Osteocyte (in vitro differentiated cells): ENCODE results near the gene NID1. TPM values are rescaled to one million over a fixed set of nuclear protein-coding genes. Genes with fewer than 3 reads are reported as not detected.

Experiments
- DNase-seq: peaks from one replicate; pipeline ENCODE4 v3.0.0; 2021; ENCODE audit warnings: mixed read lengths; ENCODE audit not compliant: unreplicated experiment; ENCODE audit errors: extremely low spot score
- H3K27ac Mint-ChIP-seq: one replicate; pipeline ENCODE4 v1.8.0; 2021; ENCODE audit warnings: mild to moderate bottlenecking, mixed read lengths; ENCODE audit not compliant: unreplicated experiment
- H3K27me3 Mint-ChIP-seq: one replicate; pipeline ENCODE4 v1.8.0; 2021; ENCODE audit warnings: mixed read lengths; ENCODE audit not compliant: unreplicated experiment
- H3K36me3 Mint-ChIP-seq: one replicate; pipeline ENCODE4 v1.8.0; 2021; ENCODE audit warnings: mixed read lengths; ENCODE audit not compliant: unreplicated experiment
- H3K4me1 Mint-ChIP-seq: one replicate; pipeline ENCODE4 v1.8.0; 2021; ENCODE audit warnings: mixed read lengths; ENCODE audit not compliant: unreplicated experiment
- H3K4me3 Mint-ChIP-seq: one replicate; pipeline ENCODE4 v1.8.0; 2021; ENCODE audit warnings: mild to moderate bottlenecking, moderate library complexity, mixed read lengths; ENCODE audit not compliant: unreplicated experiment
- H3K9me3 Mint-ChIP-seq: one replicate; pipeline ENCODE4 v1.8.0; 2021; ENCODE audit warnings: mixed read lengths; ENCODE audit not compliant: unreplicated experiment
- CTCF ChIP-seq: fragments of 200-600 bp; sonication (generic); IDR thresholded peaks from 2 replicates; pipeline ENCODE4 v1.5.0; 2021; ENCODE audit warnings: antibody characterized with exemption, mild to moderate bottlenecking, moderate library complexity
- total RNA-seq: library from RNA; stranded (reverse); gene quantifications from 2 replicates; pipeline ENCODE4 v1.2.1, GENCODE V29; 2021

NID1 gene
- total RNA-seq, 1 donor from 2014 or later = 142 TPM

GRCh38 chr1:236084386-236084730, 19.5 kb upstream of the NID1 start:
- DNase-seq = no peak
- Mint-ChIP-seq H3K36me3 (no peaks in the 10 kb centered on the region), H3K27ac (no peak overlapping the region), H3K4me1 (no peaks in the 10 kb centered on the region), H3K4me3 (no peak overlapping the region), H3K27me3 (peaks cover 2% of the 10 kb centered on the region), H3K9me3 (no peaks in the 10 kb centered on the region)
- TF ChIP-seq CTCF = no peak

- Mint-ChIP-seq H3K27me3 (peaks cover 2% of the 10 kb centered on the region), H3K4me1 (no peaks in the 10 kb centered on the region), H3K36me3 (no peaks in the 10 kb centered on the region), H3K4me3 (no peak overlapping the region), H3K27ac (no peak overlapping the region), H3K9me3 (no peaks in the 10 kb centered on the region)
- no peak for TF ChIP-seq CTCF
- DNase-seq = no peak
Measured at GRCh38 chr1:236083650-236084385, 18.9 kb upstream of the NID1 start.

GRCh38 chr1:236082526-236082925, 17.6 kb upstream of the NID1 start:
- H3K27me3 Mint-ChIP-seq = peaks cover under 1% of the 10 kb centered on the region
- H3K4me1 Mint-ChIP-seq = no peaks in the 10 kb centered on the region
- no peak overlapping the region for H3K27ac Mint-ChIP-seq
- no peaks in the 10 kb centered on the region for H3K9me3 Mint-ChIP-seq
- no peak for DNase-seq
- no peaks in the 10 kb centered on the region for H3K36me3 Mint-ChIP-seq
- H3K4me3 Mint-ChIP-seq = no peak overlapping the region
- TF ChIP-seq CTCF = no peak

GRCh38 chr1:236081546-236082227, 16.8 kb upstream of the NID1 start:
- Mint-ChIP-seq H3K9me3 (no peaks in the 10 kb centered on the region), H3K4me3 (no peak overlapping the region), H3K4me1 (no peaks in the 10 kb centered on the region), H3K36me3 (no peaks in the 10 kb centered on the region), H3K27ac (no peak overlapping the region), H3K27me3 (no peaks in the 10 kb centered on the region)
- no peak for TF ChIP-seq CTCF
- no peak for DNase-seq

- TF ChIP-seq CTCF = no peak
- H3K27me3 Mint-ChIP-seq = no peaks in the 10 kb centered on the region
- no peaks in the 10 kb centered on the region for H3K9me3 Mint-ChIP-seq
- H3K4me1 Mint-ChIP-seq = no peaks in the 10 kb centered on the region
- no peak overlapping the region for H3K27ac Mint-ChIP-seq
- no peaks in the 10 kb centered on the region for H3K36me3 Mint-ChIP-seq
- no peak for DNase-seq
- no peak overlapping the region for H3K4me3 Mint-ChIP-seq
Measured at GRCh38 chr1:236079703-236080102, 14.8 kb upstream of the NID1 start.
